Tibial artery (tissue), 4 donors: ENCODE measurements around the gene MIOX.

Experiments used
- DNase-seq, 2 donors: peaks; one replicate each; pipeline ENCODE4 v3.0.0-alpha.2; 2019
- H3K27ac ChIP-seq, 2 donors: fragments of 200-600 bp; sonication (generic) in 1 of 2; 1 replicate in 1 of 2; 2 replicates in 1 of 2; pipeline ENCODE4 v1.5.1; 2018 to 2019; ENCODE audit warnings: mild to moderate bottlenecking in 1 of 2
- H3K27me3 ChIP-seq, 2 donors: fragments of 200-600 bp; sonication (generic) in 1 of 2; one replicate each; pipeline versions ENCODE4 v1.5.1 to v1.6.0; 2016 to 2019
- H3K36me3 ChIP-seq, 3 donors: fragments of 200-600 bp; sonication (generic) in 2 of 3; one replicate each; pipeline ENCODE4 v1.5.1; 2016 to 2019; ENCODE audit warnings: mild to moderate bottlenecking in 2 of 3
- H3K4me1 ChIP-seq, 4 donors: fragments of 200-600 bp; sonication (generic) in 2 of 4; 1 replicate in 3 of 4; 2 replicates in 1 of 4; pipeline ENCODE4 v1.5.1; 2016 to 2019
- H3K4me3 ChIP-seq, 2 donors: fragments of 200-600 bp; sonication (generic) in 1 of 2; 1 replicate in 1 of 2; 2 replicates in 1 of 2; pipeline ENCODE4 v1.5.1; 2018 to 2019; ENCODE audit warnings: mild to moderate bottlenecking in 2 of 2
- H3K9me3 ChIP-seq, 3 donors: fragments of 200-600 bp; sonication (generic) in 1 of 3; one replicate each; pipeline ENCODE4 v1.5.1; 2016 to 2019
- CTCF ChIP-seq, 2 experiments: fragments of 200-600 bp in 1 of 2; fragments of 450-650 bp in 1 of 2; IDR thresholded peaks; one replicate each; pipeline ENCODE4 v1.5.1; 2017 to 2019; ENCODE audit warnings: antibody characterized with exemption in 2 of 2, mild to moderate bottlenecking in 1 of 2, moderate library complexity in 1 of 2
- intact Hi-C: fragments of 100-400 bp; cut with DNase I; formaldehyde crosslinking; loops from one replicate; pipeline ENCODE4 v1.15.0; 2023; ENCODE audit warnings: low total_unique reads

The MIOX gene

GRCh38 chr22:50524676-50525103, 38.0 kb downstream of the MIOX start:
- intact Hi-C loops, result loop anchor here (2.0 to 5.0 kb wide), 2 partner anchors 16 to 58 kb away; partner anchors contain the start of genes CHKB and NCAPH2
- Histone ChIP-seq H3K4me3 (peak overlapping the region; percentile 65 to 77), H3K36me3 (peaks cover 21 to 45% (median 30%) of the 10 kb centered on the region in 3 donors)

GRCh38 chr22:50525104-50525857, 38.6 kb downstream of the MIOX start, which contains the start of gene SCO2:
Gene SCO2, minus strand, starts transcription at chr22:50525598. Its CDS starts 1,187 bp downstream, at chr22:50524411.
- peak; percentile 95 to 97 for DNase-seq
- peaks cover 18 to 39% (median 29%) of the 10 kb centered on the region in 3 donors for H3K36me3 ChIP-seq
- H3K9me3 ChIP-seq, result no peaks in the 10 kb centered on the region
- peaks cover 0 to 14% of the 10 kb centered on the region in 2 donors for H3K27me3 ChIP-seq
- H3K4me3 ChIP-seq, result peak within 1 kb of the TSS; percentile 65 to 77
- peak; percentile 39 to 50 for TF ChIP-seq CTCF (IDR thresholded peaks at IDR 0.05)
- intact Hi-C loops, result loop anchor here (2.0 to 5.0 kb wide), 2 partner anchors 16 to 57 kb away; partner anchors contain the start of genes CHKB and NCAPH2
- H3K27ac ChIP-seq, result peak within 1 kb of the TSS; percentile 86 to 87
- peaks cover 0 to 42% (median 25%) of the 10 kb centered on the region in 4 donors for H3K4me1 ChIP-seq

More at GRCh38 chr22:50524676-50525103, 38.0 kb downstream of the MIOX start:
- TF ChIP-seq CTCF (IDR thresholded peaks at IDR 0.05), result no peak
- Histone ChIP-seq H3K27ac (peak overlapping the region; percentile 86 to 87), H3K9me3 (no peaks in the 10 kb centered on the region), H3K4me1 (peaks cover 0 to 36% (median 22%) of the 10 kb centered on the region in 4 donors), H3K27me3 (peaks cover 0 to 8% of the 10 kb centered on the region in 2 donors)
- no peak for DNase-seq

GRCh38 chr22:50525858-50526107, 39.1 kb downstream of the MIOX start:
- intact Hi-C loops, result loop anchor here (2.0 to 5.0 kb wide), 2 partner anchors 17 to 57 kb away; partner anchors contain the start of genes CHKB and NCAPH2
- Histone ChIP-seq H3K36me3 (peaks cover 18 to 34% (median 28%) of the 10 kb centered on the region in 3 donors), H3K27ac (peak overlapping the region; percentile 86 to 87), H3K4me3 (peak overlapping the region; percentile 65 to 77), H3K27me3 (peaks cover 0 to 19% of the 10 kb centered on the region in 2 donors), H3K9me3 (no peaks in the 10 kb centered on the region), H3K4me1 (peaks cover 0 to 47% (median 30%) of the 10 kb centered on the region in 4 donors)
- DNase-seq, result no peak
- TF ChIP-seq CTCF (IDR thresholded peaks at IDR 0.05), result no peak

- peak; percentile 37 to 46 for TF ChIP-seq CTCF (IDR thresholded peaks at IDR 0.05)
These were observed 39.6 kb downstream of the MIOX start for GRCh38 chr22:50526108-50526833.

More at GRCh38 chr22:50526108-50526833, 39.6 kb downstream of the MIOX start:
- peaks cover 0 to 52% (median 35%) of the 10 kb centered on the region in 4 donors for H3K4me1 ChIP-seq
- H3K9me3 ChIP-seq, result no peaks in the 10 kb centered on the region
- H3K4me3 ChIP-seq, result peak overlapping the region; percentile 65 to 77
- peak overlapping the region; percentile 86 to 87 for H3K27ac ChIP-seq
- H3K27me3 ChIP-seq, result peaks cover 0 to 24% of the 10 kb centered on the region in 2 donors
- peak; percentile 70 to 89 for DNase-seq
- peaks cover 18 to 29% (median 23%) of the 10 kb centered on the region in 3 donors for H3K36me3 ChIP-seq
- intact Hi-C loops, result loop anchor here (5.0 kb wide), 1 partner anchor 56 kb away; the partner anchor contains the start of gene CHKB
